Activated B cell treated with CpG ODN at 0.5 μM for 24 hours (primary cell): Measurements from ENCODE around the gene EIF1B. TPM values are rescaled to one million over a fixed set of nuclear protein-coding genes. Genes with fewer than 3 reads are reported as not detected.

Source experiments
- ATAC-seq: fragments of 200-7000 bp; cut with Tn5 transposase; one replicate; pipeline ENCODE4 v1.10.0; 2021; ENCODE audit warnings: low read depth, mild to moderate bottlenecking, moderate library complexity
- CTCF ChIA-PET: fragments of 350-600 bp; sonication (Branson Sonifier 250); formaldehyde crosslinking; loops from one replicate; lab custom pipeline; 2021; ENCODE audit warnings: antibody characterized with exemption; lab: Charles Lee
- POLR2A ChIA-PET: fragments of 350-600 bp; sonication (Branson Sonifier 250); formaldehyde crosslinking; loops from one replicate; lab custom pipeline; 2021; ENCODE audit warnings: antibody characterized with exemption; lab: Charles Lee
- DNase-seq: peaks from one replicate; pipeline ENCODE4 v3.0.0; 2022
- H3K27ac Mint-ChIP-seq: one replicate; pipeline ENCODE4 v1.8.0; 2020; ENCODE audit warnings: mixed read lengths
- H3K27me3 Mint-ChIP-seq: one replicate; pipeline ENCODE4 v1.8.0; 2021; ENCODE audit warnings: mixed read lengths
- H3K36me3 Mint-ChIP-seq: one replicate; pipeline ENCODE4 v1.8.0; 2021; ENCODE audit warnings: low read depth, mixed read lengths
- H3K4me1 Mint-ChIP-seq: one replicate; pipeline ENCODE4 v1.8.0; 2021; ENCODE audit warnings: mixed read lengths
- H3K4me3 Mint-ChIP-seq: one replicate; pipeline ENCODE4 v1.8.0; 2020; ENCODE audit warnings: mild to moderate bottlenecking, mixed read lengths
- H3K9me3 Mint-ChIP-seq: one replicate; pipeline ENCODE4 v1.8.0; 2020; ENCODE audit warnings: mixed read lengths
- intact Hi-C: fragments of 100-400 bp; cut with micrococcal nuclease; formaldehyde crosslinking; loops from one replicate; pipeline ENCODE4 v1.15.1; 2024
- total RNA-seq: library from RNA; stranded (reverse); gene quantifications from 2 replicates; pipeline ENCODE4 v1.2.3, GENCODE V29; 2022
- TF ChIP-seq, protein P1 (sequence below): fragments of 200-600 bp; IDR thresholded peaks from one replicate; pipeline ENCODE4 v1.8.0; 2022; ENCODE audit warnings: antibody characterized with exemption, mild to moderate bottlenecking

Gene EIF1B
- total RNA-seq, 1 donor from 2014 or later = 65.5 TPM

- Mint-ChIP-seq H3K27me3 (peaks cover 2% of the 10 kb centered on the region), H3K36me3 (no peaks in the 10 kb centered on the region), H3K9me3 (no peaks in the 10 kb centered on the region), H3K27ac (no peak overlapping the region), H3K4me1 (peaks cover 4% of the 10 kb centered on the region), H3K4me3 (no peak overlapping the region)
- TF ChIP-seq, protein P1, sequence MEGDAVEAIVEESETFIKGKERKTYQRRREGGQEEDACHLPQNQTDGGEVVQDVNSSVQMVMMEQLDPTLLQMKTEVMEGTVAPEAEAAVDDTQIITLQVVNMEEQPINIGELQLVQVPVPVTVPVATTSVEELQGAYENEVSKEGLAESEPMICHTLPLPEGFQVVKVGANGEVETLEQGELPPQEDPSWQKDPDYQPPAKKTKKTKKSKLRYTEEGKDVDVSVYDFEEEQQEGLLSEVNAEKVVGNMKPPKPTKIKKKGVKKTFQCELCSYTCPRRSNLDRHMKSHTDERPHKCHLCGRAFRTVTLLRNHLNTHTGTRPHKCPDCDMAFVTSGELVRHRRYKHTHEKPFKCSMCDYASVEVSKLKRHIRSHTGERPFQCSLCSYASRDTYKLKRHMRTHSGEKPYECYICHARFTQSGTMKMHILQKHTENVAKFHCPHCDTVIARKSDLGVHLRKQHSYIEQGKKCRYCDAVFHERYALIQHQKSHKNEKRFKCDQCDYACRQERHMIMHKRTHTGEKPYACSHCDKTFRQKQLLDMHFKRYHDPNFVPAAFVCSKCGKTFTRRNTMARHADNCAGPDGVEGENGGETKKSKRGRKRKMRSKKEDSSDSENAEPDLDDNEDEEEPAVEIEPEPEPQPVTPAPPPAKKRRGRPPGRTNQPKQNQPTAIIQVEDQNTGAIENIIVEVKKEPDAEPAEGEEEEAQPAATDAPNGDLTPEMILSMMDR = no peak
- ATAC-seq = no peak
- DNase-seq = no peak
- intact Hi-C loops = loop anchor here (5.0 to 10.0 kb wide), 4 partner anchors 193 to 1766 kb away; partner anchors contain the start of genes TRAK1 and ZNF621
- CTCF ChIA-PET = interaction anchor here (1.8 to 1.9 kb wide), 3 partner anchors 251 to 1553 kb away, joined by 3 to 10 read pairs (median 5); no protein-coding TSS in a partner anchor
- POLR2A ChIA-PET = no interaction called here
Measured at GRCh38 chr3:40329071-40329470, 19.6 kb downstream of the EIF1B start.

DNA sequence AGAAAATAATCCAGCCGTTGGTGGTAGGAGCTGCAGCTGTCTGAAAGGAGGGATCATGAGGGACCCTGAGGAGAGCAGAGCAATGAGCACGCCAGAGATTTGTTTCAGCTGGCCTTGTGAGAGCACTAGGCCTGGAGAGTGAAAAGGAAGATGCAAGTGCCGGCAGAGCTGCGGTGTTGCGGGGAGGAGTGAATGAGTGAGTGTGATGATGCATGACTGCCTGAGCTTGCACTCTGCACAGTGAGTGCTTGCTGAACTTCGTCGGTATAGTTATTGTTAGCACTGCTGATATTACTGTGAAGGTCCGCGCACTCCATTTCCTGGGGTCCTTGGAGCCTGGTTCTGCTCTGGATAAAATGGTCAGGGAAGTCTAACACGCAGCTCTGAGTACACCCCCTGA is 23.2 kb downstream of the EIF1B start:
- CTCF ChIA-PET = no interaction called here
- TF ChIP-seq, protein P1 = no peak
- Mint-ChIP-seq H3K27me3 (peaks cover 2% of the 10 kb centered on the region), H3K4me3 (no peak overlapping the region), H3K36me3 (no peaks in the 10 kb centered on the region), H3K4me1 (no peaks in the 10 kb centered on the region), H3K9me3 (no peaks in the 10 kb centered on the region), H3K27ac (no peak overlapping the region)
- POLR2A ChIA-PET = no interaction called here
- ATAC-seq (no peak), DNase-seq (no peak)
- intact Hi-C loops = no loop called here

- ATAC-seq = no peak
- Mint-ChIP-seq H3K27ac (no peak overlapping the region), H3K9me3 (no peaks in the 10 kb centered on the region), H3K36me3 (no peaks in the 10 kb centered on the region), H3K4me1 (no peaks in the 10 kb centered on the region), H3K27me3 (peaks cover 2% of the 10 kb centered on the region), H3K4me3 (no peak overlapping the region)
- ChIA-PET CTCF (no interaction called here), POLR2A (interaction anchor here (0.6 to 0.7 kb wide), 2 partner anchors 18 to 128 kb away, joined by 4 to 7 read pairs; no protein-coding TSS in a partner anchor)
- no peak for DNase-seq
- TF ChIP-seq, protein P1 = no peak
- intact Hi-C loops = no loop called here
Measured at GRCh38 chr3:40333416-40333815, 23.9 kb downstream of the EIF1B start.

GRCh38 chr3:40333852-40334251 is 24.3 kb downstream of the EIF1B start:
- intact Hi-C loops = no loop called here
- Mint-ChIP-seq H3K4me1 (no peaks in the 10 kb centered on the region), H3K36me3 (no peaks in the 10 kb centered on the region), H3K27ac (no peak overlapping the region), H3K4me3 (no peak overlapping the region), H3K9me3 (no peaks in the 10 kb centered on the region), H3K27me3 (peaks cover 4% of the 10 kb centered on the region)
- ChIA-PET POLR2A (interaction anchor here (0.6 to 0.7 kb wide), 2 partner anchors 18 to 128 kb away, joined by 4 to 7 read pairs; no protein-coding TSS in a partner anchor), CTCF (no interaction called here)
- DNase-seq (no peak), ATAC-seq (no peak)
- TF ChIP-seq, protein P1 = no peak

GRCh38 chr3:40336101-40336500 is 26.6 kb downstream of the EIF1B start:
- TF ChIP-seq, protein P1 = no peak
- Mint-ChIP-seq H3K4me3 (no peak overlapping the region), H3K9me3 (no peaks in the 10 kb centered on the region), H3K27me3 (peaks cover 4% of the 10 kb centered on the region), H3K4me1 (no peaks in the 10 kb centered on the region), H3K27ac (no peak overlapping the region), H3K36me3 (no peaks in the 10 kb centered on the region)
- ChIA-PET POLR2A (no interaction called here), CTCF (no interaction called here)
- intact Hi-C loops = no loop called here
- ATAC-seq = no peak
- DNase-seq = no peak
